ENCODE results near the gene SLC6A7. TPM values are rescaled to one million over a fixed set of nuclear protein-coding genes. Genes with fewer than 3 reads are reported as not detected.

SLC6A7 gene
- total RNA-seq, 4 donors from 2014 or later = not detected

DNA sequence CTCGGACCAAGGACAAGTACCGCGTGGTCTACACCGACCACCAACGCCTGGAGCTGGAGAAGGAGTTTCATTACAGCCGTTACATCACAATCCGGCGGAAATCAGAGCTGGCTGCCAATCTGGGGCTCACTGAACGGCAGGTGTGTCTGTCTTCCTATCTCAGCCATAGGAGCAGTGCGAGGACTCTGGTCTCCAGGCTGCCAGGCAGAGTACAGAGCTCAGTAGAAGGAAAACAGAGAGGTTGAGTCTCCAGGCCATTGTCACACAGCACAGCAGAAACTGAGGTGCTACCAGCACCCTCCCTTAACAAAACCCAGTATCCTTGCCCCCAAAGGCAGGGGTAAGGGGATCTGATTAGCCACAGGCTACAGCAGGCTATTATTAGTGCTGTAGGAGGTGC is 7.1 kb upstream of the SLC6A7 start:
- no peak for ATAC-seq
- no peak for TF ChIP-seq EP300 (IDR thresholded peaks at IDR 0.05)
- no peak for TF ChIP-seq POLR2AphosphoS5 (IDR thresholded peaks at IDR 0.05)
- TF ChIP-seq, protein P1, sequence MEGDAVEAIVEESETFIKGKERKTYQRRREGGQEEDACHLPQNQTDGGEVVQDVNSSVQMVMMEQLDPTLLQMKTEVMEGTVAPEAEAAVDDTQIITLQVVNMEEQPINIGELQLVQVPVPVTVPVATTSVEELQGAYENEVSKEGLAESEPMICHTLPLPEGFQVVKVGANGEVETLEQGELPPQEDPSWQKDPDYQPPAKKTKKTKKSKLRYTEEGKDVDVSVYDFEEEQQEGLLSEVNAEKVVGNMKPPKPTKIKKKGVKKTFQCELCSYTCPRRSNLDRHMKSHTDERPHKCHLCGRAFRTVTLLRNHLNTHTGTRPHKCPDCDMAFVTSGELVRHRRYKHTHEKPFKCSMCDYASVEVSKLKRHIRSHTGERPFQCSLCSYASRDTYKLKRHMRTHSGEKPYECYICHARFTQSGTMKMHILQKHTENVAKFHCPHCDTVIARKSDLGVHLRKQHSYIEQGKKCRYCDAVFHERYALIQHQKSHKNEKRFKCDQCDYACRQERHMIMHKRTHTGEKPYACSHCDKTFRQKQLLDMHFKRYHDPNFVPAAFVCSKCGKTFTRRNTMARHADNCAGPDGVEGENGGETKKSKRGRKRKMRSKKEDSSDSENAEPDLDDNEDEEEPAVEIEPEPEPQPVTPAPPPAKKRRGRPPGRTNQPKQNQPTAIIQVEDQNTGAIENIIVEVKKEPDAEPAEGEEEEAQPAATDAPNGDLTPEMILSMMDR (IDR thresholded peaks at IDR 0.05) = no peak
- no peak for TF ChIP-seq POLR2A (IDR thresholded peaks at IDR 0.05)
- H3K27ac ChIP-seq = no peak overlapping the region

DNA sequence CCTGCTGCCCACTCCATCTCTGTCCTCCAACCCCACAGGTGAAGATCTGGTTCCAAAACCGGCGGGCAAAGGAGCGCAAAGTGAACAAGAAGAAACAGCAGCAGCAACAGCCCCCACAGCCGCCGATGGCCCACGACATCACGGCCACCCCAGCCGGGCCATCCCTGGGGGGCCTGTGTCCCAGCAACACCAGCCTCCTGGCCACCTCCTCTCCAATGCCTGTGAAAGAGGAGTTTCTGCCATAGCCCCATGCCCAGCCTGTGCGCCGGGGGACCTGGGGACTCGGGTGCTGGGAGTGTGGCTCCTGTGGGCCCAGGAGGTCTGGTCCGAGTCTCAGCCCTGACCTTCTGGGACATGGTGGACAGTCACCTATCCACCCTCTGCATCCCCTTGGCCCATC is 6.4 kb upstream of the SLC6A7 start:
- no peak overlapping the region for H3K27ac ChIP-seq
- H3K27me3 ChIP-seq = peaks cover 7% of the 10 kb centered on the region
- no peaks in the 10 kb centered on the region for H3K9me3 ChIP-seq
- 95 to 97% methylated on average over 3 to 5 of the region's 12 CpGs for WGBS, 2 donors (ENCODE audit: low coverage in 1 of 2)
- H3K4me3 ChIP-seq = no peak overlapping the region
- no peak for ATAC-seq
- peaks cover 0 to 33% (median 19%) of the 10 kb centered on the region in 3 donors for H3K4me1 ChIP-seq
- H3K36me3 ChIP-seq = no peaks in the 10 kb centered on the region
- TF ChIP-seq POLR2AphosphoS5 (IDR thresholded peaks at IDR 0.05) = no peak
- TF ChIP-seq, protein P1 (IDR thresholded peaks at IDR 0.05) = no peak
- no peak for TF ChIP-seq EP300 (IDR thresholded peaks at IDR 0.05)
- no peak for TF ChIP-seq POLR2A (IDR thresholded peaks at IDR 0.05)

More for the DNA sequence above, 7.1 kb upstream of the SLC6A7 start:
- WGBS, 2 donors (ENCODE audit: low coverage in 1 of 2) = 100% methylated on average over 4 of the region's 10 CpGs; no CpG with 5 or more reads in 1 of the 2 donors
- H3K27me3 ChIP-seq = peaks cover 2% of the 10 kb centered on the region
- H3K36me3 ChIP-seq = no peaks in the 10 kb centered on the region
- H3K4me1 ChIP-seq = peaks cover 0 to 33% (median 19%) of the 10 kb centered on the region in 3 donors
- H3K9me3 ChIP-seq = no peaks in the 10 kb centered on the region
- H3K4me3 ChIP-seq = no peak overlapping the region

DNA sequence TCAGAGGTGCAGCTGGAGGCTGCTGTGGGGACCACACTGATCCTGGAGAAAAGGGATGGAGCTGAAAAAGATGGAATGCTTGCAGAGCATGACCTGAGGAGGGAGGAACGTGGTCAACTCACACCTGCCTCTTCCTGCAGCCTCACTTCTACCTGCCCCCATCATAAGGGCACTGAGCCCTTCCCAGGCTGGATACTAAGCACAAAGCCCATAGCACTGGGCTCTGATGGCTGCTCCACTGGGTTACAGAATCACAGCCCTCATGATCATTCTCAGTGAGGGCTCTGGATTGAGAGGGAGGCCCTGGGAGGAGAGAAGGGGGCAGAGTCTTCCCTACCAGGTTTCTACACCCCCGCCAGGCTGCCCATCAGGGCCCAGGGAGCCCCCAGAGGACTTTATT is 5.9 kb upstream of the SLC6A7 start:
- H3K36me3 ChIP-seq = no peaks in the 10 kb centered on the region
- H3K9me3 ChIP-seq = no peaks in the 10 kb centered on the region
- no peak for TF ChIP-seq EP300 (IDR thresholded peaks at IDR 0.05)
- TF ChIP-seq POLR2A (IDR thresholded peaks at IDR 0.05) = no peak
- TF ChIP-seq, protein P1 (IDR thresholded peaks at IDR 0.05) = no peak
- TF ChIP-seq POLR2AphosphoS5 (IDR thresholded peaks at IDR 0.05) = no peak
- 80% methylated on average over 1 of the region's 2 CpGs for WGBS, 2 donors (ENCODE audit: low coverage in 1 of 2)
- no peak overlapping the region for H3K27ac ChIP-seq
- H3K27me3 ChIP-seq = peaks cover 13% of the 10 kb centered on the region
- no peak overlapping the region for H3K4me3 ChIP-seq
- H3K4me1 ChIP-seq = peaks cover 0 to 33% (median 19%) of the 10 kb centered on the region in 3 donors
- no peak for ATAC-seq

DNA sequence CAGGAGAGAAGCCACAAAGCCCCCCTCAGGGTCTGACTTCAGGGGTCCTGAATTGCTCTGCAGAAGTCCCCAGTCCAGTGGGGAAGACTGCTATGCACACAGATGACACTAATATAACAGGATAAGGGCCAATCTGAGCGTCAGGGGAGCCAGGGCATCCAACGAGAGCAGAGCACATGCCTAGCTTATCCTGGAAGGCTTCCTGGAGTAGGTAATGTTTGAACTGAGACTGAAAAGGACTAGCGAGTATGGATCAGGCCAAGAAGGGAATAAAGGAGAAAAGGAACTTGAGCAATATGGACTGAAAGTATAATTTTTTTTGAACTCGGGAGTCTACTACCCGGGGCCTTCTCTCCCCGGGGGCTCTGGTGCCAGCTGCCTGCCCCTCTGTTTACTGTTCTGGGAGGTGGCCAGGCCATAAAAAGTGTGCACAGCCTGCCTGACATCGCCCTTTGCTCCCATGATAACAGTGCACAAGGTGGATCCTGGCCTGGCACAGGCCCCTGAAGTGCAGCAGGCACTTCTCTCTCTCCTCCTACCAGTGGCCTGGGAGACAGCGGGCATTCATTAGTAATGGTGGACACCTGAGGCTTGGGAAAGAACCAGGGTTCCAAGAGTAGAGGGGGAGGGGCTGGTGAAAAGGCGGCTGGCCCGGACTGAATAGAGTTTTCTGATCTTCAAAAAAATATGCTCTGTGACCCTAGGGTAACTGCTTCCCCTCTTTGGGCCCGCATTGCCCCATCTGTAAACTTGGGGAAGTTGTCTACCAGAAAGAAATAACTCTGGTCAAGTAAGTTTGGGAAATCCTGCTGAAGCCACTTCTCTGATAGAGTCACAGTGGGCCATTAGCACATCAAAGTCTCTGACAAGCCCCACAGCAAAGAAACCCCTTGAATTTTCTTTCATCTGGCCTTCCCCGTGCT is 4.6 kb upstream of the SLC6A7 start:
- 70 to 91% methylated on average over 6 to 8 of the region's 12 CpGs for WGBS, 2 donors (ENCODE audit: low coverage in 1 of 2)
- no peaks in the 10 kb centered on the region for H3K9me3 ChIP-seq
- TF ChIP-seq EP300 (IDR thresholded peaks at IDR 0.05) (no peak), POLR2A (IDR thresholded peaks at IDR 0.05) (no peak), POLR2AphosphoS5 (IDR thresholded peaks at IDR 0.05) (no peak)
- TF ChIP-seq, protein P1 (IDR thresholded peaks at IDR 0.05) = no peak
- no peak for ATAC-seq
- H3K27me3 ChIP-seq = peaks cover 26% of the 10 kb centered on the region
- no peak overlapping the region for H3K27ac ChIP-seq
- H3K4me3 ChIP-seq = no peak overlapping the region
- H3K36me3 ChIP-seq = no peaks in the 10 kb centered on the region
- peaks cover 0 to 29% (median 18%) of the 10 kb centered on the region in 3 donors for H3K4me1 ChIP-seq

DNA sequence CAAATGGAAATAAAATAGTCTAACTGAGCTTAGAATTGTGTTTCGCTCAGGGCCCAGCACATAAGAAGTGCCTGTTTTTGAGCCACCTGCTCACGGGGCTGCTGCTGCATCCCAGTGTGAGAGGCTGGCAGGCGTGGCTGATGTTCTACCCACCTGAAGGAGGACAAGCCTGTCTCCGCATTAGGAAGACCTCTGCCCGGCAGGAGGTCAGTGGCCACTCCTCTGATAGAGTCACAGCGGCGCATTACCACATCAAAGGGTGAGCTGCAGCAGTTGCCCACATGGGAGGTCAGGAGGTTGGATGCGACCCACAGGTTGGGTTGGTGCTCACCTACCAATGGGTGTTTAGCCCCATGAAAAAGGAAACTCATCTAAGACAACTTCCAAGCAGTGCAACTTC is 3.7 kb upstream of the SLC6A7 start:
- TF ChIP-seq EP300 (IDR thresholded peaks at IDR 0.05) = no peak
- no peak for TF ChIP-seq POLR2AphosphoS5 (IDR thresholded peaks at IDR 0.05)
- TF ChIP-seq, protein P1 (IDR thresholded peaks at IDR 0.05) = no peak
- TF ChIP-seq POLR2A (IDR thresholded peaks at IDR 0.05) = no peak

More for the DNA sequence above, 3.7 kb upstream of the SLC6A7 start:
- Histone ChIP-seq H3K27ac (no peak overlapping the region), H3K27me3 (peaks cover 34% of the 10 kb centered on the region), H3K36me3 (no peaks in the 10 kb centered on the region), H3K9me3 (no peaks in the 10 kb centered on the region), H3K4me1 (peaks cover 0 to 23% (median 9%) of the 10 kb centered on the region in 3 donors), H3K4me3 (no peak overlapping the region)
- WGBS, 2 donors (ENCODE audit: low coverage in 1 of 2) = no CpG with 5 or more reads among the region's 8 CpGs
- no peak for ATAC-seq

All from gastroesophageal sphincter (tissue), 4 donors.